GM18511 (cell line): ENCODE results near the gene MAST2.
"Not testable (repeated sequence)": the region's sequence is repeated elsewhere in the genome, so short reads cannot be mapped to it uniquely, and the experiment has no call there.

ENCODE experiments used
- ATAC-seq: cut with Tn5 transposase; IDR thresholded peaks from one replicate; pipeline ENCODE4 v1.9.1; 2021; ENCODE audit warnings: mild to moderate bottlenecking, moderate library complexity; ENCODE audit not compliant: unreplicated experiment

The MAST2 gene

DNA sequence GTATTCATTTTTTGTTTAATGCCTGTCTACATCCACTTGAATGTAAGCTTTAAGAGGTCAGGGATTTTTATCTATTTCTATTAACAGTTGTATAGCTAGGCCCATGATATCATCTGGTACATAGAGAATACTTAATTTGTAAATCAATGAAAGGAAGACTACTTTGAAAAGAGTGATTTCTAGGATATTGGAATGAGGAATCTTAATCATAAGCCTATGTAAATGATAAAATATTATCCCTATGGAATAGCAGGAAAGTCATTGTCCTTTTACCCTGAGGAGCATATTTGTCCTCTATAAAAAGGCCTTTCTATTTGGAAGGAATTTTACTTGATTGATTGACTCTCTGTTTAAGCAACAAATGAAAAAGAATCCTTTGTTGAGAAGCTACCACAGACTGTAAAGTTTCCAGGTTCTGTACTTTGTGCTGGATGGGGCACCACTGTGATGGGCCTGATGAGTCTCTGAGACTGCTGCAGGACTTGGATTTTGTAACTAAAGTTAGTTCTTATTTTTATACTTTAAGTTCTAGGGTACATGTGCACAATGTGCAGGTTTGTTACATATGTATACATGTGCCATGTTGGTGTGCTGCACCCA is 53.8 kb downstream of the MAST2 start:
- ATAC-seq: no peak

DNA sequence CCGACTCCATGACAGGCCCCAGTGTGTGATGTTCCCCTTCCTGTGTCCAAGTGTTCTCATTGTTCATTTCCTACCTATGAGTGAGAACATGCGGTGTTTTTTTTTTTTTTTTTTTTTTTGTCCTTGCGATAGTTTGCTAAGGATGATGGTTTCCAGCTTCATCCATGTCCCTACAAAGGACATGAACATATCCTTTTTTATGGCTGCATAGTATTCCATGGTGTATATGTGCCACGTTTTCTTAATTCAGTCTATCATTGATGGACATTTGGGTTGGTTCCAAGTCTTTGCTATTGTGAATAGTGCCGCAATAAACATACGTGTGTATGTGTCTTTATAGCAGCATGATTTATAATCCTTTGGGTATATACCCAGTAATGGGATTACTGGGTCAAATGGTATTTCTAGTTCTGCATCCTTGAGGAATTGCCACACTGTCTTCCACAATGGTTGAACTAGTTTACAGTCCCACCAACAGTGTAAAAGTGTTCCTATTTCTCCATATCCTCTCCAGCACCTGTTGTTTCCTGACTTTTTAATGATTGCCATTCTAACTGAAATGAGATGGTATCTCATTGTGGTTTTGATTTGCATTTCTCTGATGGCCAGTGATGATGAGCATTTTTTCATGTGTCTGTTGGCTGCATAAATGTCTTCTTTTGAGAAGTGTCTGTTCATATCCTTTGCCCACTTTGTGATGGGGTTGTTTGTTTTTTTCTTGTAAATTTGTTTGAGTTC is 54.5 kb downstream of the MAST2 start:
- not testable (repeated sequence) for ATAC-seq

DNA sequence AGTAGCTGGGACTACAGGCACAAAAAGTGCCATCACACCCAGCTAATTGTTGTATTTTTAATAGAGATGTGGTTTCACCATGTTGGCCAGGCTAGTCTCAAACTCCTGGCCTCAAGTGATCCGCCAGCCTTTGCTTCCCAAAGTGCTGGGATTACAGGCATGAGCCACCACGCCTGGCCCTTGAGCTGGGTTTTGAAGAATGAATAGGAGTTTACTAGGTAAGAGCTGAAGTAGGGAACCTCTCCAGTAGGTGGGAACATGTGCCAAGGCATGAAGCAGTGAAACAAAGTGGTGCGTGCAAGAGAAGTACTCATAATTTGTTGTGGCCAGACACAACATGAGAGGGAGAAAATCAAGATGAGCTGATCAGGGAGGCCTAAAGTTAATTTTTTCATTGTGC is 55.8 kb downstream of the MAST2 start:
- no peak for ATAC-seq

DNA sequence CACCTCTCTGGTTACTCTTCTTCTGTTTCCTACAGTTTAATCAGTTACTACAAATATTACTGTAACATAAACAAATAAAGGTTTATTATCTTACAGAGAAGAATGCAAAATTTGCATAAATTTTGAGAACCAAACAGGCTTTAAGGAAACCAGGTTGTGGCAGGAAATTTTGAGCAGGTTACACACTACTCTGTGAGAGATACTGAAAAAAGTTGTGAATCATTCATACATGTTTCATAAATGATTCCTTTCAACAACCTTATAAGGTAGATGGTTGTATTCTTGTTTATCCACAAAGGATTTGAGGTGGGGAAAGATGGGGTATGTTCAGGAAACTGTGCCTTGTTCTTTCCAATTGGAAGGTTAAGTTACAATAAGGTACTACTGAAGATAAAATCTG is 58.6 kb downstream of the MAST2 start:
- no peak for ATAC-seq

DNA sequence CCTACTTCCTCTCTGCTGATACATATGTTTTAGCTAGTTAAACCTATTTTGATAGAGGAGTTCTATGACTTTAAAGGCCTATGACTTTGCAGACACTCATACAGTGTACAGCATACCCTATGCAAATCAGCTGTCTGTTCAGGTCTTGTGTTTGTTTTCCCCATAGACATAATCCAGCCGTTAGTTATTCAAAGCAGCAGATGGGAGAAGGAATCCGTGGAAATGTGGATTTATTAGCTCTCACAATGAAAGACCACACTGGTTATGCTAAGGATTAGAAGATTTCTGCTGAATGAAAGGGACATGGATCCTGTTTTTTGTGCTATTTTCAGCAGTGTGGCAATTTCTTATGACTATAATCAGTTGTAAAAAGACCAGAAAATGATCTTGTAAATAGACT is 59.8 kb downstream of the MAST2 start:
- ATAC-seq: no peak

DNA sequence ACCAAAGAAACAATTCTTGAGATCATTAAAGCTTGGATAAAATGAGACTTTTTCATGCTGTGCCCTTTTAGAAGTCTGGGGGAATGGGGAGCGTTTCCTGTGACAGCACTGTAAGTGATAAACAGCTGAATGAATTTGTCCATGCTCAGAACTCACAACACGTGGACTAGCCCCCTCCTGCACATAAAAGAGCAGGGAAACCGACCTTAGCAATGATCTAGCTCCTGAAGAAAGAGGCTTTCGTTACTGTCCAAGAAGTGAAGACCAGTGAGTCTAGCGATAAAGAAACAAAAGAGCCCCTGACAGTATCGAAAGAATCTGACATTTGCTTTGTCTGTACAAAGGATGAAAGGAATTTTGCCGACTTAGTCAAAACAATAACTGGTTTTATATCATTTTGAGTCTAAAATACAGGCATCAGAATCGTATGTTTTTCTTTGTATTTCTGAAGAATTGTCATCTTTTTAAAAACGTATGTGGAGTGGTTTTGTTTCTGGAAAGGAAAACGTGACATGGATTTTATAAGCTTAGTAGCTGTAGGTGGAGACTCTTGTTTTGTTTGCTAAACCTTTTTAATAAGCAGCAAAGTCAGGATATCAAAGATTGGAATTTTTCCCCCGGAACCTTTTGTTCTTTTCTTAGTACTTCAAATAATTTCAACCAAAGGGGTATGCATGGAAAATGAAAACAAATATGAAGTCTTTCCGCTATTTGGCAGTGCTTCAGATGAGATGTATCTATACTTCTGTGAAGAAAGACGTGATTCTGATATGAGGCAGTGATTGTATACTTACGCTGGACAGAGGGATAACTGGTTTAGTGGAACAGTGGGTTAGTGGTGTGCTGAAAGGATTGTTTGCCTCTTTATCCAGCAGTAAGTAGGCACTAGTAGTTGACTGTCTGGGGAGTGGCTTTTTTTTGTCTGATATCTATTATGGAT is 61.0 kb downstream of the MAST2 start:
- no peak for ATAC-seq

DNA sequence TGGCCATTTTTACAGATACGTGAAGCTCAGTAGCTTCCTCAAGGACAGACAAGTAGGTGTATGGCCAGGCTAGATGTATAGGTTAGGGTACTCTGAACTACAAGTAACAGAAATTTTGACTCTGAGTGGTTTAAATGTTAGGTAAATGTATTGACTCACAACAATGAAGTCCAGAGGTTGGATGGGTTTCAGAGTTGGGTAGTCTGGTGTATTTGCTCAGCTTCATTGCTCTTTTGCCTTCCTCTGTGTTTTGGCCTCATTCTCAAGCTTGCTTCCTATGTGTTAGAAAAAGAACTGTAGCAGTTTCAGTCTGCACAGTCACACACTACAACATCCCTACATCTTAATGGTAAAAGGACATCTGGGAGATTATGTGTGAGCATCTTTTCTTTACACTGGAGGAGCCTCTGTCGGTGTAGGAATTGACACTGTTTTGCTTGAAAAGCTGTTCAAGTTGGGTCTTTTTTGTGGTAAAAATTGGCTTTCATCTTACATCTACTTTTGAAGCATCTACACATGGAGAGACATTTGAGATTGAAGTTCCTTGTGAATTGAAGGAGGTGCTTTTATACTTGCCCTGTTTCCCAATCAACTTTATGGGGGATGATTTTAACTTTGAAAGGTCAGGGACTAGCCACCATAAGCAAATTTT is 64.4 kb downstream of the MAST2 start:
- no peak for ATAC-seq

DNA sequence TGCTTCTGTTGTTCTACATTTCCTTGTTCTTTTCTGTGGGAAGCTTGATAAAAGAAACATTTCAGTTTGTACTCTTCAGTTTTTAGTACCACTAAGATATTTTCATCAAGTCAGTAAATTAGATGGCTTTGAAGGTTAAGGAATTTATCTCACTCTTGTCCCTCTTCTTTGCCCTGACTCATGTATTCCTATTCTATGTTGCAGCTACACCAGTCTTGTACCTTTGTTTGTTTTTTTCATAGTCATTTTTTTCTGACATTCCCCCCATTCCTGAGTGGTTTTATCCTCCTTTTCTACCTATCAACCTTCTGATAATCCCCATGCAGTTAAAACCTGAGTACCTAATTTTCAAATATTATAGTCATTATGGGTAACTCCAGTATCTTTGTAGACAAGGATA is 65.4 kb downstream of the MAST2 start:
- no peak for ATAC-seq

DNA sequence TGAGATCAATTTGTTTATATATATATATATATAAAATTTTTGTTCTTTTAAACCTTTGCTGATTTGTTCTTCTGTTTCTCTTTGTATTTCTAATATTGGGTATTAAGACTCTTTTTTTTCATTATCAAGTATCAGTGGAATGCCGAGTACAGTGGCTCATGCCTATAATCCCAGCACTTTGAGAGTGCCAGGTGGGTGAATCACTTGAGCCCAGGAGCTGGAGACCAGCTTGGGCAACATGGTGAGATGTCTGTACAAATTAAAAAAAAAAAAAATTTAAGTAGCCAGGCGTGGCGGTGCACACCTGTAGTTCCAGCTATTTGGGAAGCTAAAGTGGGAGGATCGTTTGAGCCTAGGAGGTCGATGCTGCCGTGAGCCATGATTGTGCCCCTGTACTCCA is 67.1 kb downstream of the MAST2 start:
- ATAC-seq: no peak

DNA sequence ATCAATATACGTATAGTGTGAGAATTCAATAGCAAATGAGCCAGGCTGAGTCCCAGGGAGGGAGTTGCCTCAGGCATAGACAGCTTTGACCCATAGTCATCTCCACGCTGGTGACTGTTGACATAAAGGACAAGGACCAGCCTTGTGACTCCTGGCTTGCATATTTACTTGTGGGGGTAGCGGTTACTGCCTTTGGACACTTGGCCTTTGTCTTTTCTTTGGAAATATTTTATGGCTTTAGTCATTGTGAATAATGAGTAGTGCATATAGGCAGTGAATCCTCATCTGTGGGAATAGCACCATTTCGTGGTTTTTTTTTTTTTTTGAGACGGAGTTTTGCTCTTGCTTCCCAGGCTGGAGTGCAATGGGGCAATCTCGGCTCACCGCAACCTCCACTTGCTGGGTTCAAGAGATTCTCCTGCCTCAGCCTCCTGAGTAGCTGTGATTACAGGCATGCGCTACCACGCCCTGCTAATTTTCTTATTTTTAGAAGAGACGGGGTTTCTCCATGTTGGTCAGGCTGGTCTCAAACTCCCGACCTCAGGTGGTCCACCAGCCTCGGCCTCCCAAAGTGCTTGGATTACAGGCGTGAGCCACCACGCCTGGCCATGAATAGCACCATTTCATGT is 68.9 kb downstream of the MAST2 start:
- not testable (repeated sequence) for ATAC-seq

DNA sequence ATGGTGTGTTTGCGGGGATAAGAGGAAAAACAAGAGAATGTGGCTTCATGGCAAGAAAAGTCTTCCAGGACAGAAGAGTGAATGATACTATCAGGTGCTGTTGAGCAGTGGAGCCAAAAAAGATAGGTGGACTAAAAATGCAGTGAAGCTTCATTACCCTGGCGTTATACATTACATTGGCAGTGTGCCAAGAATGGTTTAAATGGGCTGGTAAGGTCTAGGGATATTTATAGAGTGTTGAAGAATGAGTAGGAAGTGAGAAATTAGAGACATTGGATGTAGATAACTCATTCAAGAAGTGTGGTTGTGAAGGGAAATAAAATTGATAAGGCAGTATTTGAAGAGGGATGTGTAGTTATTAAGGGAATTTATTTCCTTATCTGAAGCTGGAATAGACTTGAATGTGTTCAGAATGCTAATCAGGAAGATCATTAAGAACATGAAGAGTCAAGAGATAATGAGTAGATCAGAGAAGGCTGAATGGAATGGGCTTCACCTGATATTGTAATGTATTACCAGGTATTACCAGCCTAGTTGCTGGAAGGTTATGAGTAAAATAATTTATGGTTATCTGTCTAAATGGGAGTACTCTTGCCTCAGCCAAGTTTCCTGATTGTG is 72.7 kb downstream of the MAST2 start:
- no peak for ATAC-seq

DNA sequence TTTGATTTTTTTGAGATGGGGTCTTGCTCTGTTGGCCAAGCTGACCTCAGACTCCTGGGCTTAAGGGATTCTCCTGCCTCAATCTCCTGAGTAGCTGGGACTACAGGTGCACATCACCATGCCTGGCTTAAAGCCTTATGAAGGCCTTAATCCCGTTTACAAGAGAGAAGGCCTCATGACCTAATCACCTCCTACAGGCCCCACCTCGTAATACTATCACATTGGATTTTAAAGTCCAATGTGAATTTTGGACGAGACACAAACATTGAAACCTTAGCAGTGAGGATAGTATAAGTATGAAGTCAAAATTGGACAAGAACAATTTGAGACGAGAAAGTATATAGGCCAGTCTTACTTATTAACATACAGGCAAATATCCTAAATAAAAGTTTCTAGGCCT is 73.9 kb downstream of the MAST2 start:
- ATAC-seq: no peak

DNA sequence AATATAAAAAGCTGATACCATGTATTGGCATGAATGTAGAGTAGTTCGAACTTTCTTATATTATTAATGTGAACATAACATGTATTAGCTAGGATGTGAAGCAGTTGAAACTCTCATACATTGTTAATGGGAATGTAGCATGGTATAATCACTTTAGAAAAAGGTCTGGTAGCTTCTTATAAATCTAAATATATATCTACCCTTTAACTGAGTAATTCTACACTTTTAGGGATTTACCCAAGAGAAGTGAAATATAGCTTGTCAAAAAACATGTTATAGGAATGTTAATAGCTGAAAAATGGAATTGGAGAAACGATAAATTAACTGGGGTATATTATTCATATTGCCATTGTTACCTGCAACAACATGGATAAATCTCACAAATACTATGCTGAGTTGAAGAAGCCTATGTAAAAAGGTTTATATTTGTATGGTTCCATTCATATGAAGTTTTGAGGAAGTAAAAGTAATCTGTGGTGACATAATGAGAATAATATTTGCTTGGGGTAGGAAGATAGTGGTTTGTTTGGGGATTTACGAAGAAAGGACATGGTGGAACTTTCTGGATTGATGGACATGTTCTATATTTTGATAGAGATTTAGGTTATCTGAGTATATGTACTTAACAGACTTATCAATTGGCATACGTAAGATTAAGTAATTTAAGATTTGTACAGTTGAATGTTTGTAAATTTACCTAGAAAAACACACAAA is 76.6 kb downstream of the MAST2 start:
- ATAC-seq: no peak

DNA sequence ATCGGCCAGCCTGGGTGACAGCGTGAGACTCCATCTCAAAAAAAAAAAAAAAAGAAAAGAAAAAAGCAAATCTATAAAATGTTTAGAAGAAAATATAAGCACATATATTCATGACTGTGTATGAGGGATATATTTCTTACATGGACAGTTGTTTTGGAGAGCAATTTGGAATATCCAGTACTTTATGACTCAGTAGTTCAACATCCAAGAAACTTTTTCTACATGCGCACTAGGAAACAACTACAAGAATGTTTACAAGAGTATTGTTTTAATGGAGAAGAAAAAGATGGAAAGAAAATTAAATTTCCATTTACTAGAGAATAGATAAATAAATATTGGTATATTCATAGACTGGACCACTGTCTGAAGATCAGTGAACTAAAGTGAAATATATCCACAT is 77.5 kb downstream of the MAST2 start:
- no peak for ATAC-seq

DNA sequence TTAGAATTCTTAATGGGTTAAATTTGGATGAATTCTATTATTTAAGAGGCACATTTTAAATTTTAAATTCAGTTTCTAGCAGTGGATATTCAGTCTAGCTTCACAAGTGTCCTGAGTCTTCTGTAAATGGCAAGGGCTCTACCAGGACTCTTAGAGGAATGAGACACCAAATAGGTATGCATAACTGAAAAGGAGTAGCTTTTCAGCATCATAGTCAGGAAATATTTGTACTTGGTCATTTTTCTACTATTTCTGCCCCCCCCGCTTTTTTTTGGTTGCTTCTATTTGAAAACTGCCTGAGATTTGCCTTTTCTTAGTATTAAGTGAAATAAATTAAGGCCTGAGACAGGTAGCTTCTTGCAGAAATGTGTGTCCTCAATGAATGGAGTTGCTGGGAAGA is 80.2 kb downstream of the MAST2 start:
- ATAC-seq: no peak

DNA sequence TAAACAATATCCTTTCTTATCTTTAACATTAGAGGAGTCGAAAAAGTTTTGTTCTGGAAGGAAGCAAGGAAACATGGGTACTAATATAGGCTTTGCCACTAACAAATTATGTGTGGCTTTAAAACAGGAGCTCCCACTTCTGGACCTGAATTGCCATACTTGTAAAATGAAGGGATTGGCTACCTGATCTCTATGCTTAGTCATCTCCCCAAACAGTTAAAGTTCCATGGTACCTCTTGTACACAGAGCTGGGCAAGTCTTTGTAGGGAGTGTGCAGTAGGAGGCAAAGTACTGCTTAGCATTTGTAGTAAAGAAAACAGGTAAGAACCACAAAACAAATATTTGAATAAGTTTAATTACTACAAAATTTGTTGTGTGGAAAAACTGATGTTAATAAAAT is 81.3 kb downstream of the MAST2 start:
- no peak for ATAC-seq

DNA sequence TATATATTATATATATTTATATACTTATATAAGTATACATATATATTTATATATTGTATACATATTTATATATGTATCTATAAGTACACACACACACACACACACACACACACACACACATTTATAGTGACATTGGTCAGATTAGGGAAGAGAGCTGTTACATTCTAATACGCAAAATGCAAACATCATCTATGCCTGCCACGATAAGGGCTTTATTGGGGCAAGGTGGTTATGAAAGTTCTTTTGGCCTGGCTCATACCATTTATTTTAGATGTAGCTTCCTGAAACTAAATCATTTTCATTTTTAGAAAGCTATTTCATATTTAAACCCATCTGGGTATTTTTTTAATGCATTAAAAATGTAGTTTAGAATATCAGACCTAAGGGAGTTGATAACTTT is 82.8 kb downstream of the MAST2 start:
- no peak for ATAC-seq

DNA sequence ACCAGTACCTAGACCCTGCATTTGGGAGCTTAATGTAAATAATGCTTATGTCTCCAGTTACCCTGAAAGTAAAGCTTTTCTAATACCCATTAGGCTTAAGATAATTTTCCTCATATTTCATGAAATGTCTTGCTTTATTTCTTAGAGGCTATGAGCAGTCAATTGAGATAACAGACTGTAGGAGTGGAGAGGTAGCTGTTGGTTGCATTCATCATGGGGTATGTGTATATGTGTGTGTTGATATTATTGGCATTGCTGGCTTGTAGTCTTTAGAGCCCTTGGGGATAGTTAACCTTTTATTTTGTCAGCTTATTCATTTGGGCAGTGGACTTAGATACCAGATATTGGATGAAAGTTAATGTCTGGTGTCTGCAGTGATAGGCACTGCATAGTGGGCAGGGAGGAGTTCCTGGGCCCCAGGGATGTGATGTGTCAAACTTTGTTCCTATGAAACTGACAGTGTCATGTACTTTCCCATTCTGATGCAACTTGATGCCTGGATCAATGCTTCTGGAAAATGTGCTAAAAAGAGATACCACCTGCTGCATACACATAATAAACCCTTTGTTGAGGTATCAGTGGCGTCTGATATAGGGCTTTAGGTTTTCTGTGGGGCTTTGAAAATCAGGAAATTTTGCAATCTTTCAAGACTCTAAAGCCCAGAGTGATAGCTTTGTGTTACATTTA is 83.9 kb downstream of the MAST2 start:
- no peak for ATAC-seq

DNA sequence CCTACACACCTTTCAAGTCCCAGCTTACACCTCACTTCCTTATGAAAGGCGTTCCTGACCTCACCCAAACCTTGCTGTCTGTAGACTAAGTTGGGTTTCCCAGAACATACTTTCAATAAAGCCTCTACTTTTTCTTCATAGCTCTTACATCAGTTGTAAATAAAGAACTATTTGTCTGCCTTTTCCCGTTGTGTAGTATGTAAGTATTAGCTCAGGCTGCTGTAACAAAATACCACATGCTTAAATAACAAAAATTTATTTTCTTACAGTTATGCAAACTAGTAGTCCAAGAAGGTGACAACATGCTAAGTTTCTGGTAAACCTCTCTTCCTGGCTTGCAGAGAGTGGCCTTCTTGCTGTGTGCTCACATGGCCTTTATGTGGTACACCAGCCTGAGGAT is 86.7 kb downstream of the MAST2 start:
- ATAC-seq: no peak
